Fibroblast of lung (primary cell): ENCODE results near the gene NCOA1. TPM values are rescaled to one million over a fixed set of nuclear protein-coding genes. Genes with fewer than 3 reads are reported as not detected.
"Not testable (repeated sequence)": the region's sequence is repeated elsewhere in the genome, so short reads cannot be mapped to it uniquely, and the experiment has no call there.

Experiments used
- DNase-seq, 2 donors: peaks; one replicate each; pipeline versions ENCODE4 v3.0.0 to v3.0.0-alpha.2; 2010; ENCODE audit warnings: low read depth in 2 of 2
- H2AFZ ChIP-seq: 2 replicates; pipeline ENCODE4 v1.5.1; 2012; ENCODE audit warnings: low read length, control low read depth, inconsistent platforms
- H3K27ac ChIP-seq: 2 replicates; pipeline ENCODE4 v1.5.1; 2011; ENCODE audit warnings: low read length, control low read depth; ENCODE audit not compliant: insufficient read depth
- H3K27me3 ChIP-seq: 2 replicates; pipeline ENCODE4 v1.5.1; 2011; ENCODE audit warnings: mild to moderate bottlenecking, low read length; ENCODE audit not compliant: control insufficient read depth, insufficient read depth
- H3K36me3 ChIP-seq: 2 replicates; pipeline ENCODE4 v1.5.1; 2011; ENCODE audit warnings: low read length; ENCODE audit not compliant: control insufficient read depth, insufficient read depth
- H3K4me1 ChIP-seq: 2 replicates; pipeline ENCODE4 v1.5.1; 2011; ENCODE audit warnings: low read length; ENCODE audit not compliant: control insufficient read depth, insufficient read depth; ENCODE audit errors: extremely low read depth
- H3K4me2 ChIP-seq: 2 replicates; pipeline ENCODE4 v1.5.1; 2011; ENCODE audit warnings: low read length, control low read depth; ENCODE audit not compliant: insufficient read depth; ENCODE audit errors: extremely low read depth
- H3K4me3 ChIP-seq, 4 experiments: fragments of 200-600 bp in 1 of 4; sonication (generic) in 1 of 4; replicated peaks in 1 of 4; 2 replicates each; pipeline ENCODE4 v1.5.1; 2011 to 2016; ENCODE audit warnings: low read length in 4 of 4, low read depth in 3 of 4, mild to moderate bottlenecking in 3 of 4, control low read depth in 2 of 4, inconsistent platforms in 1 of 4, mixed read lengths in 1 of 4; ENCODE audit not compliant: insufficient read depth in 1 of 4; ENCODE audit errors: control extremely low read depth in 1 of 4
- H3K79me2 ChIP-seq: 2 replicates; pipeline ENCODE4 v1.5.1; 2012; ENCODE audit warnings: mild to moderate bottlenecking, low read length, inconsistent platforms; ENCODE audit not compliant: control insufficient read depth, insufficient read depth
- H3K9ac ChIP-seq: 2 replicates; pipeline ENCODE4 v1.5.1; 2011; ENCODE audit warnings: mild to moderate bottlenecking, low read length, control low read depth; ENCODE audit not compliant: insufficient read depth
- H3K9me3 ChIP-seq: 2 replicates; pipeline ENCODE4 v1.5.1; 2012; ENCODE audit warnings: low read depth, low read length; ENCODE audit not compliant: control insufficient read depth, insufficient read depth
- H4K20me1 ChIP-seq: 2 replicates; pipeline ENCODE4 v1.5.1; 2011; ENCODE audit warnings: low read length; ENCODE audit not compliant: control insufficient read depth, insufficient read depth; ENCODE audit errors: extremely low read depth
- EZH2 ChIP-seq: IDR thresholded peaks from 2 replicates; pipeline ENCODE4 v1.5.1; 2012; ENCODE audit warnings: low read length, control low read depth, mild to moderate bottlenecking; ENCODE audit errors: missing control alignments
- polyA plus RNA-seq, 2 donors: library from polyadenylated mRNA; depleted of rRNA in 1 of 2; stranded (reverse) in 1 of 2; unstranded in 1 of 2; fragments of >200 nt; gene quantifications; 2 replicates each; pipeline ENCODE4 v1.2.1, GENCODE V29; 2011 to 2012; ENCODE audit warnings: missing spikeins in 1 of 2
- total RNA-seq: library from RNA; depleted of rRNA; stranded (reverse); fragments of >200 nt; gene quantifications from 2 replicates; pipeline ENCODE4 v1.2.1, GENCODE V29; 2014
- TF ChIP-seq, protein P1 (sequence below), 2 donors: IDR thresholded peaks in 1 of 2; conservative IDR thresholded peaks in 1 of 2; 1 replicate in 1 of 2; 2 replicates in 1 of 2; pipeline ENCODE4 v1.5.1; 2011 to 2012; ENCODE audit warnings: low read length in 2 of 2, control low read depth in 1 of 2, inconsistent platforms in 1 of 2, low read depth in 1 of 2, mild to moderate bottlenecking in 1 of 2

The NCOA1 gene
- total and polyA plus RNA-seq, 2 donors (not counting 1 experiment from before 2014, with no cell fraction given), result 15.5 to 19.8 TPM

GRCh38 chr2:24675338-24675737 is 184.3 kb downstream of the NCOA1 start:
- Histone ChIP-seq H3K9ac (no peak overlapping the region), H3K9me3 (no peaks in the 10 kb centered on the region), H2AFZ (no peak overlapping the region), H3K36me3 (no peaks in the 10 kb centered on the region), H3K4me3 (no peak overlapping the region), H3K4me1 (no peaks in the 10 kb centered on the region), H3K4me2 (no peak overlapping the region), H3K79me2 (no peaks in the 10 kb centered on the region), H4K20me1 (no peaks in the 10 kb centered on the region), H3K27me3 (no peaks in the 10 kb centered on the region), H3K27ac (no peak overlapping the region)
- DNase-seq, result no peak
- TF ChIP-seq, protein P1, sequence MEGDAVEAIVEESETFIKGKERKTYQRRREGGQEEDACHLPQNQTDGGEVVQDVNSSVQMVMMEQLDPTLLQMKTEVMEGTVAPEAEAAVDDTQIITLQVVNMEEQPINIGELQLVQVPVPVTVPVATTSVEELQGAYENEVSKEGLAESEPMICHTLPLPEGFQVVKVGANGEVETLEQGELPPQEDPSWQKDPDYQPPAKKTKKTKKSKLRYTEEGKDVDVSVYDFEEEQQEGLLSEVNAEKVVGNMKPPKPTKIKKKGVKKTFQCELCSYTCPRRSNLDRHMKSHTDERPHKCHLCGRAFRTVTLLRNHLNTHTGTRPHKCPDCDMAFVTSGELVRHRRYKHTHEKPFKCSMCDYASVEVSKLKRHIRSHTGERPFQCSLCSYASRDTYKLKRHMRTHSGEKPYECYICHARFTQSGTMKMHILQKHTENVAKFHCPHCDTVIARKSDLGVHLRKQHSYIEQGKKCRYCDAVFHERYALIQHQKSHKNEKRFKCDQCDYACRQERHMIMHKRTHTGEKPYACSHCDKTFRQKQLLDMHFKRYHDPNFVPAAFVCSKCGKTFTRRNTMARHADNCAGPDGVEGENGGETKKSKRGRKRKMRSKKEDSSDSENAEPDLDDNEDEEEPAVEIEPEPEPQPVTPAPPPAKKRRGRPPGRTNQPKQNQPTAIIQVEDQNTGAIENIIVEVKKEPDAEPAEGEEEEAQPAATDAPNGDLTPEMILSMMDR (conservative IDR thresholded peaks at IDR 0.05 in 1 of 2, IDR thresholded peaks at IDR 0.05 in 1 of 2; ENCODE audit: low read depth in 1 of 2, low read length in 2 of 2), result no peak
- no peak for TF ChIP-seq EZH2

- peak in 1 of 2 donors; percentile 5 for DNase-seq
- Histone ChIP-seq H3K9me3 (no peaks in the 10 kb centered on the region), H3K4me2 (no peak overlapping the region), H4K20me1 (no peaks in the 10 kb centered on the region), H2AFZ (no peak overlapping the region), H3K9ac (no peak overlapping the region), H3K4me3 (no peak overlapping the region), H3K27me3 (no peaks in the 10 kb centered on the region), H3K4me1 (no peaks in the 10 kb centered on the region), H3K27ac (no peak overlapping the region), H3K79me2 (no peaks in the 10 kb centered on the region), H3K36me3 (no peaks in the 10 kb centered on the region)
- TF ChIP-seq, protein P1 (conservative IDR thresholded peaks at IDR 0.05 in 1 of 2, IDR thresholded peaks at IDR 0.05 in 1 of 2; ENCODE audit: low read depth in 1 of 2, low read length in 2 of 2), result no peak
- no peak for TF ChIP-seq EZH2
These were observed 185.4 kb downstream of the NCOA1 start for GRCh38 chr2:24676493-24676892.

DNA sequence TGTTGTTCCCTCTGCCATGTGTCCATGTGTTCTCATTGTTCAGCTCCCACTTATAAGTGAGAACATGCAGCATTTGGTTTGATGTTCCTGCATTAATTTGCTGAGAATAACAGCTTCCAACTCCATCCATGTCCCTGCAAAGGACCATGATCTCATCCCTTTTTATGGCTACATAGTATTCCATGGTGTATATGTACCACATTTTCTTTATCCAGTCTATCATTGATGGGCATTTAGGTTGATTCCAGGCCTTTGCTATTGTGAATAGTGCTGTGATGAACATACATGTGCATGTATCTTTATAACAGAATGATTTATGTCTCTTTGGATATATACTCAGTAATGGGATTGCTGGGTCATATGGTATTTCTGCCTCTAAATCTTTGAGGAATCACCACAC is 187.0 kb downstream of the NCOA1 start:
- not testable (repeated sequence) for H3K4me1 ChIP-seq, H3K27me3 ChIP-seq, H3K79me2 ChIP-seq, H3K9me3 ChIP-seq, H3K9ac ChIP-seq, H3K4me3 ChIP-seq, H3K27ac ChIP-seq, DNase-seq, H3K36me3 ChIP-seq, H4K20me1 ChIP-seq, H2AFZ ChIP-seq, H3K4me2 ChIP-seq

DNA sequence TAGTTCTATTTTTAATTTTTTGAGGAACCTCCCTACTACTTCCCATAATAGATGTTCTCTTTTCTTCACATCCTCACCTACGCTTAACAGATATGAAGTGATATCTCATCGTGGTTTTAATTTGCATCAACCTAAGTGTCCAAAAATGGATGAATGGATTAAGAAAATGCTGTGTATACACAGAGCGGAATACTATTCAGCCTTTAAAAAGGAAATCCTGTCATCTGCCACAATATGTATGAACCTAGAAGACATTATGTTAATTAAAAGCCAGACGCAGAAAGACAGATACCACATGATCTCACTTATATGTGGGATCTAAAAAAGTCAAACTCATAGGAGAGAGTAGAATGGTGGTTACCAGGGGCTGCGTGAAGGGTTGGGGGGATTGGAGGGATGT is 189.1 kb downstream of the NCOA1 start:
- Histone ChIP-seq H3K79me2 (no peaks in the 10 kb centered on the region), H3K4me3 (no peak overlapping the region), H3K9me3 (no peaks in the 10 kb centered on the region), H3K27ac (no peak overlapping the region), H3K9ac (no peak overlapping the region), H3K27me3 (no peaks in the 10 kb centered on the region), H3K4me2 (no peak overlapping the region), H2AFZ (no peak overlapping the region), H3K36me3 (no peaks in the 10 kb centered on the region), H4K20me1 (no peaks in the 10 kb centered on the region), H3K4me1 (no peaks in the 10 kb centered on the region)
- DNase-seq, result no peak
- no peak for TF ChIP-seq EZH2
- TF ChIP-seq, protein P1 (conservative IDR thresholded peaks at IDR 0.05 in 1 of 2, IDR thresholded peaks at IDR 0.05 in 1 of 2; ENCODE audit: low read depth in 1 of 2, low read length in 2 of 2), result no peak
